ENCODE measurements around the gene PIH1D1. TPM values are rescaled to one million over a fixed set of nuclear protein-coding genes. Genes with fewer than 3 reads are reported as not detected.
A peak's percentile ranks its signal among the peaks of the same experiment; 100 is the strongest.

Gene PIH1D1
- total RNA-seq (2013; cell fraction: nucleolus; rRNA removed): 88.2 and 95.3 TPM in 2 replicates
- total RNA-seq (2014; rRNA removed): 130 and 137 TPM in 2 replicates
- total RNA-seq (2014; rRNA removed; fragmentation: Illumina TruSeq; extraction: Trizol): 83.8 and 84.3 TPM in 2 replicates
- total RNA-seq (2021): 112 and 117 TPM in 2 replicates
- polyA plus RNA-seq (2011; ENCODE audit: low read depth): 102 TPM
- polyA plus RNA-seq (2011; rRNA removed): 84.6 and 95.3 TPM in 2 replicates
- 120 and 130 TPM in 2 replicates for polyA plus RNA-seq (2011; cell fraction: cytosol; rRNA removed)
- 210 and 249 TPM in 2 replicates for polyA plus RNA-seq (2011; cell fraction: nucleus; rRNA removed)
- polyA plus RNA-seq (2012): 95.7 and 98.1 TPM in 2 replicates
- polyA plus RNA-seq (2014; fragmentation: Illumina TruSeq; extraction: Trizol): 40.6 and 73.6 TPM in 2 replicates
- 10 to 100 TPM; 16.1 to 39.9 TPM for polyA plus RNA-seq (2014; fragmentation: Nextera tagmentation; extraction: Ambion mirVana)
- 122 and 123 TPM in 2 replicates for polyA plus RNA-seq (2014; rRNA removed)
- polyA plus RNA-seq (2016; fragmentation: Nextera tagmentation; extraction: Ambion mirVana): 100 to 1,000 TPM; 141 to 153 TPM
- polyA minus RNA-seq (2011; rRNA and poly(A)+ RNA removed): 67.4 and 81.0 TPM in 2 replicates
- polyA minus RNA-seq (2011; cell fraction: cytosol; rRNA and poly(A)+ RNA removed): 32.1 and 32.7 TPM in 2 replicates
- polyA minus RNA-seq (2011; cell fraction: nucleus; rRNA and poly(A)+ RNA removed): 29.9 and 44.2 TPM in 2 replicates
- Bru-seq, nascent RNA: percentile 78 among the genes with signal in this experiment
- BruChase-seq, experiment 1, labeled RNA remaining after a 6-hour chase: percentile 83 among the genes with signal in this experiment
- percentile 83 among the genes with signal in this experiment for BruChase-seq, experiment 2, labeled RNA remaining after a 2-hour chase
- long read RNA-seq, experiment 1, transcript PIH1D1-201 (9 exons, 1,192 nt): major isoform, 45 of 62 reads
- long read RNA-seq, experiment 1, partial matches to known transcripts: 2 of 62 reads
- long read RNA-seq, experiment 1, other reads (novel, unspliced or antisense): 11 of 62 reads
- long read RNA-seq, experiment 2, transcript PIH1D1-201 (9 exons, 1,192 nt): major isoform, 169 of 221 reads
- long read RNA-seq, experiment 2, partial matches to known transcripts: 5 of 221 reads
- long read RNA-seq, experiment 2, other reads (novel, unspliced or antisense): 46 of 221 reads

DNA sequence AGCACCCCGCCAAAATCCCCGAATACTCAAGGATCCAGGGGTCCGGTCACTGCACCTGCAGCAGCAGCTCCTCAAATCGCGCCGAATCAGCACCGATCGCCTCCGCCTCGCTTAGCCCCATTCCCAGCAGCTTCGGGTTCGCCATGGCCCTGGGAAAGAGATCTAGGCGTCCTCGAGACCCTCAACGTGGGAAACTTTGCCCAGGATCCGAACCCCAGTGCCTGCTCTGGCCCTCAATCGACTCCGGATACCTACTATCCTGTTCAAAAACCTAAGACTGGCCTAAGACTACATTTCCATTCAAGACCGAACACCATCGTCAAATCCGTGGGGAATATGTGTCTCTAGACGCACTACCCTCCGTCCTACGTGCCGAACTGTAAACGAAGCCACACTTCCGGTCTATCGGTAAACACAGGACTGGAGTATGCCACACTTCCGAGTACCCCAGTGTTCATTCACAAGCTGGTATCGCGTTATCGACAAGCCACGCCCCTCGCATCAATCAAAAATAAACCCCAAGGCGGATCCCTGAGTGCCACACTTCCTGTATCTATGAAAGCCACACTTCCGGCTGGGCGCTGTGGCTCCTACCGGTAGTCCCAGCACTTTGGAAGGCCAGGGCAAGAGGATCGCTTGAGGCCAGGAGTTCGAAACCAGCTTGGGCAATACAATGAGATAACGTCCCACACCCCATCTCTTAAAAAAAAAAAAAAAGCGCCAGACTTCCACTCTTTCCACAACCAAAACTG, at the start of gene PIH1D1:
Gene PIH1D1 (minus strand): TSS at position 385 of the 752 bp plus-strand sequence. CDS start 240 bp downstream, at position 145.
- peak within 1 kb of the TSS; percentile 100 for H3K27ac ChIP-seq (ENCODE audit: control insufficient read depth, insufficient read depth)
- no peaks in the 10 kb centered on the region for H3K9me3 ChIP-seq (replicated peaks; ENCODE audit: control insufficient read depth, insufficient read depth, low read length)
- TSS peak; percentile 90 for BruUV-seq (replicated peaks)
- H2AFZ ChIP-seq (ENCODE audit: control insufficient read depth, low read depth, low read length): peak within 1 kb of the TSS; percentile 94
- intact Hi-C loops (cut with micrococcal nuclease; ENCODE audit: unreplicated experiment) (loop anchor here (1.0 to 5.0 kb wide), 3 partner anchors 19 to 119 kb away; partner anchors contain the start of gene RPL13A), in situ Hi-C loops (cut with MboI) (no loop called here)
- ChIA-PET CTCF (interaction anchor here (0.9 to 5.1 kb wide), 9 partner anchors 8 to 487 kb away, joined by 3 to 46 read pairs (median 5); partner anchors contain the start of gene FLT3LG), POLR2A (interaction anchor here (0.5 to 6.1 kb wide), 24 partner anchors 9 to 537 kb away, joined by 3 to 81 read pairs (median 4); partner anchors contain the start of genes FLT3LG, NOSIP, PRRG2 and RPS11), SMC1A (ENCODE audit: uncharacterized antibody, unreplicated experiment) (interaction anchor here (0.8 to 9.0 kb wide), 6 partner anchors 18 to 128 kb away, joined by 3 to 53 read pairs (median 6); partner anchors contain the start of gene FLT3LG), RAD21 (ENCODE audit: unreplicated experiment) (interaction anchor here (0.6 to 9.0 kb wide), 7 partner anchors 9 to 225 kb away, joined by 3 to 90 read pairs (median 3); partner anchors contain the start of genes PRMT1 and RPS11)
- H3K79me2 ChIP-seq (ENCODE audit: control insufficient read depth, insufficient read depth, low read length): peaks cover 32% of the 10 kb centered on the region
- no peaks in the 10 kb centered on the region; the same call in 1 of the 2 replicates for H4K20me1 ChIP-seq (ENCODE audit: control insufficient read depth, insufficient read depth)
- 1% methylated on average over 42 of the region's 42 CpGs for WGBS (ENCODE audit: insufficient coverage, insufficient replicate concordance, low lambda C conversion rate, missing lambda C conversion rate)
- peaks cover 2 to 6% of the 10 kb centered on the region in 2 experiments; a peak in 3 of 4 replicates for H3K36me3 ChIP-seq (ENCODE audit: control insufficient read depth in 2 of 2, insufficient read depth in 2 of 2, low read length in 1 of 2)
- FAIRE-seq (peak; percentile 100), ATAC-seq (peak; percentile 77), DNase-seq (ENCODE audit: low read depth, low spot score) (peak; percentile 99)
- H3K27me3 ChIP-seq (replicated peaks in 1 of 2; ENCODE audit: control insufficient read depth in 2 of 2, insufficient read depth in 2 of 2, low read length in 1 of 2): no peaks in the 10 kb centered on the region
- peak within 1 kb of the TSS; percentile 98 for H3K4me2 ChIP-seq (ENCODE audit: control insufficient read depth, insufficient read depth)
- H3K4me1 ChIP-seq (ENCODE audit: control insufficient read depth, insufficient read depth, low read length): peaks cover 12% of the 10 kb centered on the region
- peak within 1 kb of the TSS; percentile 85 for H3K4me3 ChIP-seq
- H3K9ac ChIP-seq (ENCODE audit: control insufficient read depth, insufficient read depth, low read length): peak within 1 kb of the TSS; percentile 100
- TF ChIP-seq NRF1 (conservative IDR thresholded peaks at IDR 0.05; ENCODE audit: low read depth, low read length) (no peak), NBN (IDR thresholded peaks at IDR 0.05) (peak; percentile 62; the same call in 1 of the 2 replicates), NFYB (IDR thresholded peaks at IDR 0.05; ENCODE audit: insufficient read depth, low read depth, low read length) (no peak), EZH2 (IDR thresholded peaks at IDR 0.05; ENCODE audit: borderline replicate concordance, control insufficient read depth, low read depth, low read length) (no peak), RB1 (IDR thresholded peaks at IDR 0.05; ENCODE audit: borderline replicate concordance) (no peak; the same call in 1 of the 2 replicates), YBX1 (IDR thresholded peaks at IDR 0.05) (no peak), NR2C1 (IDR thresholded peaks at IDR 0.05) (no peak), CBX5 (IDR thresholded peaks at IDR 0.05; ENCODE audit: low read depth) (no peak), MXI1 (IDR thresholded peaks at IDR 0.05; ENCODE audit: low read depth, low read length) (peak; percentile 69; the same call in 1 of the 2 replicates), ATF7 (IDR thresholded peaks at IDR 0.05; ENCODE audit: low read depth) (peak; percentile 49; the same call in 1 of the 2 replicates), RBBP5 (conservative IDR thresholded peaks at IDR 0.05) (no peak), KAT2A (conservative IDR thresholded peaks at IDR 0.05; ENCODE audit: control insufficient read depth, low read depth, low read length) (no peak), ETV6 (conservative IDR thresholded peaks at IDR 0.05 in 1 of 2, IDR thresholded peaks at IDR 0.05 in 1 of 2; ENCODE audit: borderline replicate concordance in 1 of 2, low read depth in 1 of 2) (no peak), WRNIP1 (IDR thresholded peaks at IDR 0.05; ENCODE audit: borderline replicate concordance, low read depth, low read length) (no peak), SREBF2 (IDR thresholded peaks at IDR 0.05; ENCODE audit: low read length) (no peak), SIX5 (IDR thresholded peaks at IDR 0.05; ENCODE audit: low read depth, low read length, severe bottlenecking) (peak; percentile 71), CHD2 (IDR thresholded peaks at IDR 0.05; ENCODE audit: borderline replicate concordance, low read depth, low read length) (peak; percentile 99), POLR2A (IDR thresholded peaks at IDR 0.05; ENCODE audit: low read depth, low read length) (peak; percentile 80)
- TF ChIP-seq, protein P1, sequence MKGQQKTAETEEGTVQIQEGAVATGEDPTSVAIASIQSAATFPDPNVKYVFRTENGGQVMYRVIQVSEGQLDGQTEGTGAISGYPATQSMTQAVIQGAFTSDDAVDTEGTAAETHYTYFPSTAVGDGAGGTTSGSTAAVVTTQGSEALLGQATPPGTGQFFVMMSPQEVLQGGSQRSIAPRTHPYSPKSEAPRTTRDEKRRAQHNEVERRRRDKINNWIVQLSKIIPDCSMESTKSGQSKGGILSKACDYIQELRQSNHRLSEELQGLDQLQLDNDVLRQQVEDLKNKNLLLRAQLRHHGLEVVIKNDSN (IDR thresholded peaks at IDR 0.05; ENCODE audit: borderline replicate concordance, extremely low read length, insufficient read depth, low read depth, low read length): no peak
